Endothelial cell of umbilical vein (primary cell): Measurements from ENCODE around the gene GRAMD2B.

Experiments
- EZH2 ChIP-seq: IDR thresholded peaks from 2 replicates; pipeline ENCODE4 v1.6.1; 2012; ENCODE audit warnings: borderline replicate concordance, low read depth, mild to moderate bottlenecking, moderate library complexity, low read length, inconsistent platforms; ENCODE audit not compliant: severe bottlenecking
- POLR2AphosphoS5 ChIP-seq: IDR thresholded peaks from 2 replicates; pipeline ENCODE4 v1.6.1; 2012; ENCODE audit warnings: low read depth, mild to moderate bottlenecking, control low read depth, low read length, moderate library complexity; ENCODE audit not compliant: insufficient read depth
- TF ChIP-seq, protein P1 (sequence below), 2 donors: IDR thresholded peaks; 1 replicate in 1 of 2; 2 replicates in 1 of 2; pipeline ENCODE4 v1.5.1; 2011; ENCODE audit warnings: low read length in 2 of 2, mild to moderate bottlenecking in 2 of 2, moderate library complexity in 2 of 2, control low read depth in 1 of 2, inconsistent platforms in 1 of 2, low read depth in 1 of 2; ENCODE audit not compliant: insufficient read depth in 1 of 2; ENCODE audit errors: extremely low read depth in 1 of 2

DNA sequence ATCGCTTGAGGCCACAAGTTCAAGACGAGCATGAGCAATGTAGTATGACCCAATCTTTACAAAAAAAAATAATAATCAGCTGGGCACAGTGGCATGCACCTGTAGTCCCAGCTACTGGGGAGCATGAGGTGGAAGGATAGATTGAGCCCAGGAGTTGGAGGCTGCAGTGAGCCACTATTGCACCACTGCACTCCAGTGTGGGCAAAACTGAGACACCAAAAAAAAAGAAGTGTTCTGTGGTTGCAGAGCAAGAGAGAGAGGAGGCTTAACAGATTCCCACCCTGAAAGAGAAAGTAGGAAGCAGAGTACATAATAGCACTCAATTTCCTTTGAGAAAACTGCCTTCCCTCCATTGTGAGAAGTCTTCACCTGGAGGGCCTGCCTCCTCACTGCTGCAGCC, 119.2 kb downstream of the GRAMD2B start:
- TF ChIP-seq, protein P1, sequence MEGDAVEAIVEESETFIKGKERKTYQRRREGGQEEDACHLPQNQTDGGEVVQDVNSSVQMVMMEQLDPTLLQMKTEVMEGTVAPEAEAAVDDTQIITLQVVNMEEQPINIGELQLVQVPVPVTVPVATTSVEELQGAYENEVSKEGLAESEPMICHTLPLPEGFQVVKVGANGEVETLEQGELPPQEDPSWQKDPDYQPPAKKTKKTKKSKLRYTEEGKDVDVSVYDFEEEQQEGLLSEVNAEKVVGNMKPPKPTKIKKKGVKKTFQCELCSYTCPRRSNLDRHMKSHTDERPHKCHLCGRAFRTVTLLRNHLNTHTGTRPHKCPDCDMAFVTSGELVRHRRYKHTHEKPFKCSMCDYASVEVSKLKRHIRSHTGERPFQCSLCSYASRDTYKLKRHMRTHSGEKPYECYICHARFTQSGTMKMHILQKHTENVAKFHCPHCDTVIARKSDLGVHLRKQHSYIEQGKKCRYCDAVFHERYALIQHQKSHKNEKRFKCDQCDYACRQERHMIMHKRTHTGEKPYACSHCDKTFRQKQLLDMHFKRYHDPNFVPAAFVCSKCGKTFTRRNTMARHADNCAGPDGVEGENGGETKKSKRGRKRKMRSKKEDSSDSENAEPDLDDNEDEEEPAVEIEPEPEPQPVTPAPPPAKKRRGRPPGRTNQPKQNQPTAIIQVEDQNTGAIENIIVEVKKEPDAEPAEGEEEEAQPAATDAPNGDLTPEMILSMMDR (IDR thresholded peaks at IDR 0.05; ENCODE audit: extremely low read depth in 1 of 2, insufficient read depth in 1 of 2, low read depth in 1 of 2, low read length in 2 of 2): no peak
- no peak for TF ChIP-seq EZH2
- no peak for TF ChIP-seq POLR2AphosphoS5
